Fibroblast of gingiva (primary cell): ENCODE data around the gene DDX5.
"Not testable (repeated sequence)": the region's sequence is repeated elsewhere in the genome, so short reads cannot be mapped to it uniquely, and the experiment has no call there.

Source experiments
- DNase-seq: peaks from one replicate; pipeline ENCODE4 v3.0.0-alpha.2; 2011; ENCODE audit warnings: low read depth

DDX5 gene

DNA sequence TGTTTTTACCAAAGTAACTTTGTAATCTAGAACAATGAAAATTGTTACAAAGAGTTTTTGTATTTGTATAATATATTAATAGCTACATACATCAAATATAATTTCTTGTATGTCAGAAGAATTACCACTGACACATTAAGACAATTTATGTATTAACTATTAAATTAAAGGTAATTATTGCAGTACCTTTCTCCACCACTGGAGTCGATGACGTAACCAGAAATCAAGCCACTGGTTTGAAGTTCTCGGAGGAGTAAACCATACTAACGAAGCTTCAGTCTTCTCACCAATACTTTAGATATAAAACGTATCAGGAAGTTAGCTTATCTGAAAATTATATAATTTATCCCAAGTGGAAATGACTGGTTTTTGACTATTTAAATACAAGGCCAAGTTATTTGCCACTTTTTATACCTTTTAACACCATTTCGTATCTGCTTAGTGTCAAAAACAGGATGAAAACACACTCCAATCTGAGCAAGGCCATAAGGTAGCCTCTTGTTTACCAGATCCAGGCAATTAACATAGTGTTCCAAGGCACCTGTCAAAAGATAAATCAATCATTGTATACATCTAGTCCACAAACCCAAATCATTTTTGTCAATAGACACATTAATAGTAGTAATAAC lies 13.5 kb downstream of the DDX5 start:
- DNase-seq: no peak

DNA sequence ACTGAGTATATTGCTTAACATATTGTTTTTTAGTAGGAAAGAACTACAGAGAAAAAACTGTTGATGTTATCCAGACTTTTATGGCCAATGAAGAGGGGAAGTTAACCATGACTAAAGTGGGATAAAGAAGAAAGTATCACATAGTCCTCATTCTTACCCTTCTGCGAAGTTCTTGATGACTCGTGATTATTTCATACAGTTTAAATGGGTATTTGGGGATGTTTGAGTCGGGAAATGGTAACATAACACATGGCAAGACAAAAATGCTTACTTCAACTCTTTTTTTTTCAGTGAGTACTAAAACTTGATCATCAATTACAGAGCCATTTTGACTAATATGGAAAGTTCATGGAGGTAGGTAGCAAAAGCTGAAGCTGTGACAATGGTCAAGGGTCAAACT lies 14.1 kb downstream of the DDX5 start:
- DNase-seq: peak; percentile 31

DNA sequence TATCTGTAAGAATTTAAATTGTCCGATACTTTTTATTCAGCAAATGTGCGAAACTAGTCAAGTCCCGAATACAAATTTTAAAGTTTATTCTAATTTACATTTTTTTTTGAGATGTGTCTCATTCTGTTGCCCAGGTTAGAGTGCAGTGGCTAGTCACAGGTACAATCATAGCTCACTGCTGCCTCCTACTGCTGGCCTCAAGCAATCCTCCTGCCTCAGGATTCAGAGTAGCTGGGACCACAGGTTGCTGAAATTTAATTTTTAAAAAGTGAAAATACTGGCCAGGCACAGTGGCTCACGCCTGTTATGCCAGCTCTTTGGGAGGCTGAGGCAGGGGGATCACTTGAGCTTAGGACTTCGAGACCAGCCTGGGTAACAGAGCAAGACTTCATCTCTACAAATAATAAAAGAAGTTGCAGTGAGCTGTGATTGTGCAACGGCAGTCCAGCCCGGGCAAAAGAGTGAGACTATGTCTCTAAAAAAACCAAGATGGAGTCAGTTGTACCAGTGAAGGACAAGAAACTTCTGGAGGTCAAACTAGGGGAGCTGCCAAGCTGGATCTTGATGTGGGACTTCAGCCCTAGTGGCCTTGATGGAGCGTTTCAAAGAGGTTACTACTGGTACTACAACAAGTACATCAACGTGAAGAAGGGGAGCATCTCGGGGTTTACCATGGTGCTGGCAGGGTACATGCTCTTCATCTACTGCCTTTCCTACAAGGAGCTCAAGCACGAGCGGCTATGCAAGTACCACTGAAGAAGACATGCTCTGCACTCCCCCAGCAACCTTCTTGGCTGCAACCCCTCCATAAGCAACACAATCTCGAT lies 14.8 kb downstream of the DDX5 start:
- no peak for DNase-seq

DNA sequence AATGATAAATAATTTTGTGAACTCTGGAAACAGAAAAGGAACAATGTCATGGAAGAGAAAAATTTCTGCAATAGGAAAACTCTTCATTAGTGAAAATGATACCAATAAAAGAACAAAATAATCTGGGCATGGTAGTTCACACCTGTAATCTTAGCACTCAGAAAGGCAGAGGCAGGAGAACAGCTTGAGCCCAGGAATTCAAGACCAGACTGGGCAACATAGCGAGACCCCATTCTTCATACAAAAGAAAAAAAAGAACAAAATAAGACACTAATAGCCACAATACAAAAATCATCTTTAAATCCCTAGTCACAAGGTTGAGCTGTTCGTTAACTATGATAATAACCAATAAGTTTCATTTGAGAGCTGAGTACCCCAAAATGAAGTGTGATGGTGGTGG lies 17.8 kb downstream of the DDX5 start:
- no peak for DNase-seq

DNA sequence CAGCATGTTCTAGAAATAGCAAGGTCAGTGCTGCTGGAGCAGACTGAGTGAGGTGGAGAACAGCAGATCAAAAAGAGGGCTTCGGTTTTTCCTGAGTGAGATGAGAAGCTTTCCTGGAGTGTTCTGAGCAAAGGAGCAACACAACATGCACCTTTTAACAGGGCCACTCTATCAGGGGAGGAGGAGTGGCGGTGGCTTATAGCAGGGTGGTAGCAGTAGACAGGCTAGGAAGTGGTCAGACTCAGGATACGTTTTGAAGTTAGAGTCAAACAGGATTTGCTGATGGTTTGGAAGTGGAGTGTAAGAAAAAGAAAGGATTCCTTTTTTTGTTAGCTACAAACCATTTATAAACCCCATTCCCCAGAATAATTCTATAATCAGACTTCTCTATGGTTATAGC lies 21.7 kb downstream of the DDX5 start:
- no peak for DNase-seq

DNA sequence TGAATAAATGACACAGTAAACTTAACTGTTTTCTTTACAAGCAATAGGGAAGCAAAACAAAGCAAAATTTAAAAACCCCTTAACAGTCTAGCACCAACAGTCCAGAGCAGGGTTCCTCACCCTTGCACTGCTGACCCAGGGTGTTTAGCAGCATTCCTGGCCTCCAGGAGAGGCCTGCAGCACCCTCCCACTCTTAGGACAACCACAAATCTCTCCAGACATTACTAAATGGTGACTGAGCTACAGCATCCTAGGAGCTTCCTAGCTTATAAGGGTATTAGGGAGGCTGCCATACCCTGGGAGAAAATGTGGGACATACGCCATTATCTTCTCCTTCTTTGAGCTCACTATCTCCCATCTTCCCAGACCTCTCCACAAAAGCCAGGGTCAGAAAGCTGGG lies 25.1 kb downstream of the DDX5 start:
- no peak for DNase-seq

DNA sequence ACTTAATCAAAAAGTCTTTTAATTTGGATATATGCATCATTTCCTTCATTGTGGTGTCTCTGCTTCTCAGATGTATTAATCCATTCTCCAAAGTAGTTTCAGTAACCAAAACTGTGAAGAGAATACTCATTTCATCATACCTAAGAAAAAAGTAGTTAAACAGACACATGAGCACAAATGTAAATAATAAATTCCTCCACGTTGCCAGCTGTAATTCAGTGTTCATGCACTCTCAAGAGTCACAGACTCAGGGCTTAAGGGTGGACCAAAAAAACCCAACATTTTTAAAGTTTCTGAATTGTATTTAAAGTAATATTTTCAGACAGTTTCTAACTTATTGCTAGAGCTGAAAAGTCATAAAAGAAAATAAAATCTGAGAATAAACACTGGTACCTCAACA lies 28.2 kb downstream of the DDX5 start:
- no peak for DNase-seq

DNA sequence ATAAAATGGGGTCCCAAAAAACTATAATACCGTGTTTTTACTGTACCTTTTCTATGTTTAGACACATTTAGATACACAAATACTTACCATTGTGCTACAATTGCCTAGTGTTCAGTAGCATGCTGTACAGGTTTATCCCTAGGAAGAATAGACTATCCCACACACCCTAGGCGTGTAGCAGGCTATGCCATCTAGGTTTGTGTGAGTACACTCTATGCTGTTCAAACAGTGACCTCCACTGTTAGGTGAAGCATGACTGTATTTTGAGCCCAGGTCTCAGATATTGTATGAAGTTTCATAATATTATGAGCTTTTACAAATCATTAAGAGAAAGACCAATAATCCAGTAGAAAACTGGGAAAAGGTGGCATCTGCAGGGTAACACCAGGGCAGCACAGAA lies 33.5 kb downstream of the DDX5 start:
- no peak for DNase-seq

DNA sequence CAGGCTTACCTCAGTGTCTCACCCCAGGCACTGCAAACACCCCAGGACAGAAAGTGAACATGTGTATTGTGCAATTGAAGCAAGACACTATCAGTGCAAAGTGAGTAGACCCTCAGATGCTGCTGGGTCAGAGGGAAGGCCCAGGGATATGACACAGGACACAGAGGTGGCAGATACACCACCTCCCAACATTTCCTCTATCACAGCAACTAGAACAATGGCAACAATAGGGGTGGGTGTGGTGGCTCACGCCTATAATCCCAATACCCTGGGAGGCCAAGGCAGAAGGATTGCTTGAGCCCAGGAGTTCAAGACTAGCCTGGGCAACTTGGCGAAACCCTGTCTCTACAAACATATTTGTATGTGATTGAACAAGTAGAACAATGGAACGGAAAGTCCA lies 34.6 kb downstream of the DDX5 start:
- DNase-seq: no peak

DNA sequence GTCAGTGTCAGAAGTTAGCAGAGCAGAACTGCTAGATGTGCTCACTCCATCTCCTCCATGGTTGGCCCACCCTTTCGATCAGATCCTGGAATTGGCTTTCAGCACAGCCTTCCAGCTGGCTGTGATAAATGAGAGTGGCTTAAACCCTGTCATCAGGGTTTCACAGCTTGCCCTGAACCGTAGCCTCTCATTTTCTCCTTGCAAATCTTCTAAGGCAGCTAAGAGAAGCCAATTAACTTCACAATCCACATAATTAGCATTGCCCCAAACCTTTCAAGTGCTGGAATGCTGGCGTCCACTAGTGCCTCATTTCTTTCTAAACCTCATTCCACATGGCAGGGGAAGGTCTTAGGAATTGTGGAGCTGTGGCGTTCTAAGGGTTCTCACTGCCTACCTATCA lies 35.5 kb downstream of the DDX5 start:
- no peak for DNase-seq

DNA sequence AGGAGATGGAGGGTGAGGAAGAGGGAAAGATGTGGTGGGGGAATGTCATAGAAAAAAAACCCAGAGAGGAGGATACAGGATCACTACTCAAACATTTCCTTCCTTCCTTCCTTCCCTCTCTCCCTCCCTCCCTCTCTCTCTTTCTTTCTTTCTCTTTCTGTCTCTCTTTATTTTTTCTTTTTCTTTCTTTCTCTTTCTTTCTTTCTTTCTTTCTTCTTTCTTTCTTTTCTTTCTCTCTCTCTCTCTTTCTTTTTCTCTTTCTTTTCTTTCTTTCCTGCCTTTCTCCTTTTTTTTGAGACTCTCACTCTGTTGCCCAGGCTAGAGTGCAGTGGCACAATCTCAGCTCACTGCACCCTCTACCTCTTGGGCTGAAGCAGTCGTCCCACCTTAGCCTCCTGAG lies 39.3 kb downstream of the DDX5 start:
- DNase-seq: not testable (repeated sequence)

DNA sequence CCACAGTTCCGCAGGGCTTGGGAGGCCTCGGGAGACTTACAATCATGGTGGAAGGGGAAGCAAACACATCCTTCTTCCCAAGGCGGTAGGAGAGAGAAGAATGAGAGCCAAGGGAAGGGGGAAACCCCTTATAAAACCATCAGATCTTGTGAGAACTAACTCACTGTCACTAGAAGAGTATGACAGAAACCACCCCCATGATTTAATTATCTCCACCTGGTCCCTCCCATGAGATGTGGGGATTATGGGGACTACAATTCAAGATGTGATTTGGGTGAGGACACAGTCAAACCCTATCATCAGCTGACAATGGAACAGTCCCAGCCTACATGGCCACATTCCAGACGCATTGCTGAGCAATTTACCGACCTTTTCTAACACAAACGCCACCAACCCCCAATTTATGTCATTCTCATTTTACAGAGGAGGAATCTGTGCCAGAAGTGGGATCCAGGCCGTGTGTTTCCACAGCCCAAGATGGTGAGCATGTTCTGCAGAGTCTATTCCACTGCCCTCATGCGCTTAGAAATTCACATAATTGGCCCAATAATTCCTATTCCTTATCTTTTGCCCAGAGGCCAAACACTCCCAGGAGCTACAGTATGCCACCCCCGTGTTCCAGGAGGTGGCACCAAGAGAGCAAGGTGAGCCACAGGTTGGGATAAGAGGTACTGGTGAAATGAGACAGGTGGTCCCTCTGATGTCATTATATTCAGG lies 39.9 kb downstream of the DDX5 start:
- no peak for DNase-seq

DNA sequence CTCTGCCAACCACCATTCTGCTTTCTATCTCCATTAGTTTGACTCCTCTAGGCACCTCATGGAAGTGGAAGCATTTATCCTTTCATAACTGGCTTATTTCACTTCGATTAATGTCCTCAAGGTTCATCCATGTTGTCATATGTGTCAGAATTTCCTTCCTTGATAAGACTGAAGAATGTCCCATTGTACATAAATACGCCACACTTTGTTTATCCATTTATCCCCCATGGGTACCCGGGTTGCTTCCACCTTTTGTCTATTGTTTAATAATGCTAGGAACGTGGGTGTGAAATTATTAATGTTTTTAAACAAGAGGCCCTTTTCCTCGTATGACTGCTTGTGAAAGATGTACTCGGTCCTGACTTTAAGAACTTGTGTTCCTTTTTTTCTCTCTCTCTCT lies 44.3 kb downstream of the DDX5 start:
- no peak for DNase-seq

DNA sequence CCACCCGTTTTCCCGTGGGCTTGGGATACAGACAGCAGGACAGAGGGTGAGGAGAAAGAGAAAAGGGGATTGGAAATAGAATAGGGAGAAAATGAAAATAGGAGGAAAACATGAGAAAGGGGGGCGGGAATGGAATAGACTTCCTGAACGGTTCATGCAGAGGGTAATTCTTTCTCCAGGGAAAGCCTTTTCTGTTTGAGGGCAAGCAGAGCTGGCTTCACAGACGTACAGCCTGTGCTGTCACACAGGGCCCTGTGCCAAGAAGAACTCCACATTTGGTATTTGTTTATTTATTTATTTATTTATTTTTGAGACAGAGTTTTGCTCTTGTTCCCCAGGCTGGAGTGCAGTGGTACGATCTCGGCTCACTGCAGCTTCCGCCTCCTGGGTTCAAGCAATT lies 45.1 kb downstream of the DDX5 start:
- no peak for DNase-seq

DNA sequence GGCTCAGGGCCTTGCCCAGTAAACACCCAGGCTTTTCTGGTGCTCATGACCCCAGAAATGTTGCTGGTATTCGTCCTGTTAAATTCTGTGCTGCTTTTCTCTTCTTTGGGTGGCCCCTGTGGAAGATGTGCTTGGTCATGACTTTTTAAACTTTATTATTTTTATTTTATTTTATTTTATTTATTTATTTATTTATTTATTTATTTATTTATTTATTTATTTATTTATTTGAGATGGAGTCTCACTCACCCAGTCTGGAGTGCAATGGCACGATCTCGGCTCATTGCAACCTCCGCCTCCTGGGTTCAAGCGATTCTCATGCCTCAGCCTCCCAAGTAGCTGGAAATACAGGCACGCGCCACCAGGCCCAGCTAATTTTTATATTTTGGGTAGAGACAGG lies 46.3 kb downstream of the DDX5 start:
- DNase-seq: not testable (repeated sequence)

DNA sequence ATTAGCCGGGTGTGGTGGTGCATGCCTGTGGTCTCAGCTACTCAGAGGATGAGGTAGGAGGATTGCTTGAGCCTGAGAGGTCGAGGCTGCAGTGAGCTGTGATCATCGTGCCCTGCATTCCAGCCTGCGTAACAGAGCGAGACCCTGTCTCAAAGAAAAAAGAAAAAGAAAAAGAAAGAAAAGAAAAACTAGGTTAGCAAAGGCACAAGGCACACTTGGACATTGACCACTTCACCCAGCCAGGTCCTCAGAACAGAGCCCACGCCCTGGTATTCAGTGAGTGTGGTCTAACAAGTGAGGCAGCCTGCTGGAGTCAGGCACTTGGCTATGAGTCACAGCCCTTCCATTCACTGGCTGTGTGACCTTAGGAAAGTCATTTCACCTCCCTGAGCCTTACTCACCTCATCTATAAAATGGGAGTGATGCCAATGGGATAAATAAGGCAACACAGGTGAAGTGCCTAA lies 46.8 kb downstream of the DDX5 start:
- DNase-seq: no peak

DNA sequence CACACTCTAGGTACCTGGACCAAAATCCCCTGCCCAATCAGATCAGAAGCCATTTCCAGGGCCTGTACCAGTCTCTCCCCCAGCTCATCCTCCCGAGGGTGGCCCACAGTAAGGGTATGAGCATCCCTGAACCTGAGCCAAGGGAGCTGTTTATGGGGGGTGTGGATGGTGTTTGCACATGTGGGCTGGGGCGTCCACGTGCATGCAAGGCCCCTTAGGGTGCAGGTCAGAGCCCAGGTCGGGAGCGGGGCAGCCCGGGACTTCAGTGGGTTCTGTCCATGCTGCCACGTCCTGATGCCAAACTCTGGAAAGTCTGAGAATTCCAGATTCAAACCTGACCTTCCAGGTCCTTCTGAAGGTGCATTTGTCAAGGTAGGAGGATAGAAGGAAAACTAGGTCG lies 47.3 kb downstream of the DDX5 start:
- no peak for DNase-seq

DNA sequence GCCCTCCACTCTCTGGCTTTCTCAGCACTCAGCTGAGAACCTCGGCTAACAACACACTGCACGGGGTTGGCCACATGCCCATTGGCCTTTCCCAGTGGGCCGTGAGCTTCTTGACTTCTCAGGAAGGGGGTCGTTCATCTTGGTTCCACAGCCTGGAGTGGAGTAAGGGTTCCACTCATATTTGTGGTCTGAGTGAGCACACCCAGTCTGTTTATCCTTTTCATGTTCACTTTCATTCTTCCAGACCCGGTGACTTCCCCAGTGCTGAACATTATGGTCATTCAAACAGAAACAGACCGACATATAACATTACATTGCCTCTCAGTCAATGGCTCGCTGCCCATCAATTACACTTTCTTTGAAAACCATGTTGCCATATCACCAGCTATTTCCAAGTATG lies 48.9 kb downstream of the DDX5 start:
- peak; percentile 23 for DNase-seq

DNA sequence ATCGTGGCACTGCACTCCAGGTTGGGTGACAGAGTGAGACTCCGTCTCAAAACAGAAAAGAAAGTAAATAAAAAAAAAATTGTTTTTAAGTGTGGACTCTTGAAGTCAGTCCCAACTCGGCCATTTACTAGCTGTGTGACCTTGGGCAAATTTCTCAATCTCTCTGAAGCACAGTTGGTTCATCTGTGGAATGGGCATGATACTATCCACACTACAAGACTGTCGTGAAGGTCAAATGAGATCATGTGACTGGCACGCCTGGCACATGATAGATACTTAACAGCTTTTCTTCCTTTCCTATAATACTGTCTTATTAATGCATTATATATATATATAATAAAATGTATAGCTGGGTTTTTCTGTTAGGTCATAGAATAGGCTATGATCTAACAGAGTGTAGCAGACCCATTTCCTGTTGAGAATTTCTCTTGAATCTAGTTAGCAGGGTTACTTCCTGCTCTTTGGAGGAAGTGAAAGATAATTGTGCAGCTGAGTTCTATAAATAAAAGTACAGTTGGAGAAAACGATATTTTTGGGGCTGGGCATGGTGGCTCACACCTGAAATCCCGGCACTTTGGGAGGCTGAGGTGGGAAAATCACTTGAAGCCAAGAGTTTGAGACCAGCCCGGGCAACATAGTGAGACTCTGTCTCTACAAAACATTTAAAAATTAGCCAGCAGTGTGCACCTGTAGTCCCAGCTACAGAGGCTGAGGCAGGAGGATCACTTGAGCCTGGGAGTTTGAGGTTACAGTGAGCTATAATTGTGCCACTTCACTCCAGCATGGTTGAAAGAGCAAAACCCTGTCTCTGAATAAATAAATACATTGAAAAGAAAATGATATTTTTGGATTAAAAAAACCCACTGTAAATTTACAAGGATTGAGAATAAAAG lies 49.9 kb downstream of the DDX5 start:
- no peak for DNase-seq

DNA sequence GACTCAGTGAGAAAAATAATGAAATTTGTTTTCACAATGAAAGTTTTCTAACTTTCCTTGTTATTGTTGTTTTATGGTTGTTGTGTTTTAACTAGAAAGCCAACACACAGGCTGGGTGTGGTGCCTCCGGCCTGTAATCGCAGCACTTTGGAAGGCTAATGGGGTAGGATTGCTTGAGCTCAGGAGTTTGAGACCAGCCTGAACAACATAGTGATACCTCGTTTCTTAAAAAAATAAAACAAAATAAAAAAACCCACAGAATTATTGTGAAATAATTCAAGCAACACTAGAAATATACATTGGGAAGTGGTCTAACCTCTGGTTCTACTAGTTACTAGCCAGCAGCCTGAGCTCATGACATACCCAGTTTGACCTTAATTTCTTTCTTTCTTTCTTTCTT lies 56.5 kb downstream of the DDX5 start:
- no peak for DNase-seq

DNA sequence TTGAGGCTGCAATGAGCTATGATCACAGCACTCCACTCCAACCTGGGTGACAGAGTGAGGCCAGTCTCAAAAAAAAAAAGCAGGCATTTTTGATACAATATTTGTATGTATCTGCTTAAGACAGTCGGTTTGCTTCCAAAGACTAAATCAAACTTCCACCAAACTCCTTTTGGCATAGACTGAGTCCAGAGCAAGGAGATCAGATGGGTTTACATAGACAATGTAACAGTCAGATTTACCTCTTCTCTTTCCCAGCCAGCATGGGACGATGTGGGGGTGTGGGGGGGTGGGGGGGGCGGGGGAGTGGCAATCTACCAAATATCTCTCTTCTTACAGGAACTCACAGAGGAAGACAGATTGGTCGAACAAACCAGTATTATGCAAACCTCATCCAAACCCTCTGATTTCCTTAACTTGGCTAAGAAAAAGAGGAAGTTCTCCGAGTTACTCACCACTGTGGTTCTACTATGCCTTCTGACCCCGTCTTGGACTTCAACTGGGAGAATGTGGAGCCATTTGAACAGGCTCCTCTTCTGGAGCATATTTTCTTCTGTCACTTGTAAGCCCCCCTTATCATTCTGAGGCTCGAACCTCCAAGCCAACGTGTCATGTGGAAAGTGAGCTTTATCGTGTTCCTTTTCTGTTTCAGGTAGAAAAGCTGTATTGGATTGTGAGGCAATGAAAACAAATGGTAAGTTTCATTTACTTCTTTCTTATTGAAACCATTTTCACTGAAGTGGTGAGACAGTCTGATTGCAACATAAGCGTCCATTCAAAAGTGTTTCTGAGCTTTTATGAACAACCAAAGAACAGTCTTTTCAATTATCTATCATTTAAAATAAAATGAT lies 57.2 kb downstream of the DDX5 start, which contains the start of gene MILR1:
MILR1 (plus strand) TSS at position 451 of the 848 bp plus-strand sequence; CDS start at position 505, 54 bp downstream.
- DNase-seq: peak; percentile 74
